ENCODE results near the gene ZNF175.

Gene ZNF175

DNA sequence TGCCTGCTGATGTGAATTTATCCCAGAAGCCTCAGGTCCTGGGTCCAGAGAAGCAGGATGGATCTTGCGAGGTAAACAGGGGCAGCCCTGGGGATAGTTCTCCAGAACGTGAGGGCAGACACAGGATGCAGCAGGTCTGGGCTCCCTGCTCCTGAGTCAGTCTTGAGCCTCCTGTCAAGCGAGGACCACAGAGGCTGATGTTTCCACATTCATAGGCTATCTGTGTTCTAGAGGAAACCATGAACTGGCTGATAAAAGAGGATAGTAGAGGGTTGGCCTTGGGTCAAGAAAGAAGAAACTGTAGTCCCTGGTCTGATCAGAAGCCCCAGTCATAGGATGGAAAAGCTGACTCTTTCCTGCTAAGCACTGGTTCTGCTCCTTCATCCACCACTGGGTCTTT is 2.2 kb downstream of the ZNF175 start:
- no peaks in the 10 kb centered on the region for H3K9me3 Mint-ChIP-seq
- TF ChIP-seq, protein P1, sequence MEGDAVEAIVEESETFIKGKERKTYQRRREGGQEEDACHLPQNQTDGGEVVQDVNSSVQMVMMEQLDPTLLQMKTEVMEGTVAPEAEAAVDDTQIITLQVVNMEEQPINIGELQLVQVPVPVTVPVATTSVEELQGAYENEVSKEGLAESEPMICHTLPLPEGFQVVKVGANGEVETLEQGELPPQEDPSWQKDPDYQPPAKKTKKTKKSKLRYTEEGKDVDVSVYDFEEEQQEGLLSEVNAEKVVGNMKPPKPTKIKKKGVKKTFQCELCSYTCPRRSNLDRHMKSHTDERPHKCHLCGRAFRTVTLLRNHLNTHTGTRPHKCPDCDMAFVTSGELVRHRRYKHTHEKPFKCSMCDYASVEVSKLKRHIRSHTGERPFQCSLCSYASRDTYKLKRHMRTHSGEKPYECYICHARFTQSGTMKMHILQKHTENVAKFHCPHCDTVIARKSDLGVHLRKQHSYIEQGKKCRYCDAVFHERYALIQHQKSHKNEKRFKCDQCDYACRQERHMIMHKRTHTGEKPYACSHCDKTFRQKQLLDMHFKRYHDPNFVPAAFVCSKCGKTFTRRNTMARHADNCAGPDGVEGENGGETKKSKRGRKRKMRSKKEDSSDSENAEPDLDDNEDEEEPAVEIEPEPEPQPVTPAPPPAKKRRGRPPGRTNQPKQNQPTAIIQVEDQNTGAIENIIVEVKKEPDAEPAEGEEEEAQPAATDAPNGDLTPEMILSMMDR (IDR thresholded peaks at IDR 0.05): no peak
- H3K27me3 Mint-ChIP-seq (ENCODE audit: low read depth, poor library complexity): peaks cover 16% of the 10 kb centered on the region
- no peak overlapping the region for H3K27ac Mint-ChIP-seq
- DNase-seq: no peak
- peaks cover 50% of the 10 kb centered on the region for H3K36me3 Mint-ChIP-seq (ENCODE audit: low read depth)
- H3K4me3 Mint-ChIP-seq: no peak overlapping the region
- H3K4me1 Mint-ChIP-seq: peaks cover 21% of the 10 kb centered on the region

DNA sequence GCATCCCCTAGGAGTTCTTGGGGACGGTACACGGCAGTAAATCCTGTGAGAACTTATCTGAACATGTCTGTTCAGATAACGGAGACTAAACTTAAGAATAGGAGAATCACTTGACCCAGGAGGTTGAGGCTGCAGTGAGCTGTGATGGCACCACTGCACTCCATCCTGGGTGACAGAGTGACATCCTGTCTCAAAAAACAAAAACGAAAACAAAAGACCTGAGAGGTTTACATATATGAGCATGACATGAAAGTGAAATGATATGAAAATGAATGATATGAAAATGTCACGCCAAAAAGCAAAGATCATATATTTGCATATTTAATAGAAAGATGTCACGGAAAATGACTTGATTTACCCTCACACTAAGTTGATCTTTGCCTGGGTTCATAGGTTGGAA is 5.8 kb downstream of the ZNF175 start:
- Mint-ChIP-seq H3K9me3 (peaks cover 5% of the 10 kb centered on the region), H3K4me3 (no peak overlapping the region), H3K36me3 (ENCODE audit: low read depth) (peaks cover 78% of the 10 kb centered on the region), H3K27me3 (ENCODE audit: low read depth, poor library complexity) (peaks cover 5% of the 10 kb centered on the region), H3K27ac (no peak overlapping the region), H3K4me1 (peaks cover 7% of the 10 kb centered on the region)
- no peak for DNase-seq
- TF ChIP-seq, protein P1 (IDR thresholded peaks at IDR 0.05): no peak

DNA sequence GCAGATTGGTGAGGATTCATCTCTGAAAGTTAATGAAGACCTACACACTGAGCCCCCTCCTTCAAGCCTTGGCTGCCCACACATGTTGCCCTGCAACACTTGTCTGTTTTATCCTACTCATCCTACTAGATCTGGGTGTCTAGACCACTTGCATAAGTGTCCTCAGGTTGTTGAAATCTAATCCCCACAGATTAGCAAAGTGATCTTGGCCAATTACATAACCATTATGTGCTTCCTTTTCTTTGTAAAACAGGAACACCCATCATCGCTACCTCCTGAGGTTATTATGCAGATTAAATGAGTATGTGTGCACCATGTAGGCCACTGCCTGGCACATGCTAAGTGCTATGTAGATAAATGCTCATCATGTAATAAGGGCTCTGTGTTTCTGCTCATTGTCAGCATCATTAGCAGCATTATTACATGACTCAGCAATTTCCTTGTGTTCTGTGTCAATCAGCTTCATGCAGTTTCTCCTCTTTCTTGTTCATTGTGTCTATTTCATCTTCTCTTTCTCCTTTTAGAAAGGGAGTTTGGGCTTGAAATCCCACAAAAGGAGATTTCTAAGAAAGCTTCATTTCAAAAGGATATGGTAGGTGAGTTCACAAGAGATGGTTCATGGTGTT is 15.1 kb downstream of the ZNF175 start:
- Mint-ChIP-seq H3K36me3 (ENCODE audit: low read depth) (peaks cover 97% of the 10 kb centered on the region), H3K4me1 (no peaks in the 10 kb centered on the region), H3K27me3 (ENCODE audit: low read depth, poor library complexity) (peaks cover 6% of the 10 kb centered on the region), H3K27ac (no peak overlapping the region), H3K4me3 (no peak overlapping the region), H3K9me3 (peaks cover 82% of the 10 kb centered on the region)
- TF ChIP-seq, protein P1 (IDR thresholded peaks at IDR 0.05): no peak
- DNase-seq: no peak

DNA sequence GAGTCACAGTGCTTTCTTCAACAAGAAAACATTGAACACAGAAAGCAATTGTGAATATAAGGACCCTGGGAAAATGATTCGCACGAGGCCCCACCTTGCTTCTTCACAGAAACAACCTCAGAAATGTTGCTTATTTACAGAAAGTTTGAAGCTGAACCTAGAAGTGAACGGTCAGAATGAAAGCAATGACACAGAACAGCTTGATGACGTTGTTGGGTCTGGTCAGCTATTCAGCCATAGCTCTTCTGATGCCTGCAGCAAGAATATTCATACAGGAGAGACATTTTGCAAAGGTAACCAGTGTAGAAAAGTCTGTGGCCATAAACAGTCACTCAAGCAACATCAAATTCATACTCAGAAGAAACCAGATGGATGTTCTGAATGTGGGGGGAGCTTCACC is 15.7 kb downstream of the ZNF175 start:
- Mint-ChIP-seq H3K27me3 (ENCODE audit: low read depth, poor library complexity) (peaks cover 4% of the 10 kb centered on the region), H3K4me1 (no peaks in the 10 kb centered on the region), H3K27ac (no peak overlapping the region), H3K36me3 (ENCODE audit: low read depth) (peaks cover 93% of the 10 kb centered on the region), H3K9me3 (peaks cover 78% of the 10 kb centered on the region), H3K4me3 (no peak overlapping the region)
- DNase-seq: no peak
- TF ChIP-seq, protein P1 (IDR thresholded peaks at IDR 0.05): no peak

DNA sequence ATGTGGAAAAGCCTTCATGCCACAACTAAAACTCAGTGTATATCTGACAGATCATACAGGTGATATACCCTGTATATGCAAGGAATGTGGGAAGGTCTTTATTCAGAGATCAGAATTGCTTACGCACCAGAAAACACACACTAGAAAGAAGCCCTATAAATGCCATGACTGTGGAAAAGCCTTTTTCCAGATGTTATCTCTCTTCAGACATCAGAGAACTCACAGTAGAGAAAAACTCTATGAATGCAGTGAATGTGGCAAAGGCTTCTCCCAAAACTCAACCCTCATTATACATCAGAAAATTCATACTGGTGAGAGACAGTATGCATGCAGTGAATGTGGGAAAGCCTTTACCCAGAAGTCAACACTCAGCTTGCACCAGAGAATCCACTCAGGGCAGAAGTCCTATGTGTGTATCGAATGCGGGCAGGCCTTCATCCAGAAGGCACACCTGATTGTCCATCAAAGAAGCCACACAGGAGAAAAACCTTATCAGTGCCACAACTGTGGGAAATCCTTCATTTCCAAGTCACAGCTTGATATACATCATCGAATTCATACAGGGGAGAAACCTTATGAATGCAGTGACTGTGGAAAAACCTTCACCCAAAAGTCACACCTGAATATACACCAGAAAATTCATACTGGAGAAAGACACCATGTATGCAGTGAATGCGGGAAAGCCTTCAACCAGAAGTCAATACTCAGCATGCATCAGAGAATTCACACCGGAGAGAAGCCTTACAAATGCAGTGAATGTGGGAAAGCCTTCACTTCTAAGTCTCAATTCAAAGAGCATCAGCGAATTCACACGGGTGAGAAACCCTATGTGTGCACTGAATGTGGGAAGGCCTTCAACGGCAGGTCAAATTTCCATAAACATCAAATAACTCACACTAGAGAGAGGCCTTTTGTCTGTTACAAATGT is 16.4 kb downstream of the ZNF175 start:
- Mint-ChIP-seq H3K4me1 (no peaks in the 10 kb centered on the region), H3K27ac (no peak overlapping the region), H3K9me3 (peaks cover 76% of the 10 kb centered on the region), H3K27me3 (ENCODE audit: low read depth, poor library complexity) (peaks cover 2% of the 10 kb centered on the region), H3K36me3 (ENCODE audit: low read depth) (peaks cover 85% of the 10 kb centered on the region), H3K4me3 (no peak overlapping the region)
- no peak for DNase-seq
- TF ChIP-seq, protein P1 (IDR thresholded peaks at IDR 0.05): no peak

Measured in nephron progenitor cell (in vitro differentiated cells).